ENCODE results near the gene SSR2.

The SSR2 gene

GRCh38 chr1:156001021-156001661 is 19.6 kb downstream of the SSR2 start:
- in situ Hi-C loops (cut with MboI; ENCODE audit: low sequenced_read_pairs): no loop called here

GRCh38 chr1:155999964-156000363 is 20.8 kb downstream of the SSR2 start:
- in situ Hi-C loops (cut with MboI; ENCODE audit: low sequenced_read_pairs): no loop called here

DNA sequence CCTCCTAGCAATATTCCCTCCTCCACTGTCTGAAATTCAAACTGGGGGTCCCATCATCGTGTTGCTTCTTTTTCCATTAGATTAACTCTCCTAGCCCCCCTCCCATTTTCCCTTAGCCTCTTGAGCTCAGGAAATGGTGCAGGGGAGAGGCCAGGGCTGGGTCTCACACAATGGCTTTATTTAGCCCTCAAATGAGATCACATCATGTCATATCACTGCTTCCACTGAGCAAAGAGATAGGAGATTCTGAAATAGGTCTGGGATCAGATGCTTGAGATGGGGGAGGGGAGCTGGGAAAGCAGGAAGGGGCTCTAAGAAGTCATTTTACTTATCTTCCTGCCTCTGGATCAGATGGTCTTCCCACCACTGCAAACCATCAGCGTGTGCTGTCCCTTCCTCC is 24.6 kb downstream of the SSR2 start:
- in situ Hi-C loops (cut with MboI; ENCODE audit: low sequenced_read_pairs): no loop called here

DNA sequence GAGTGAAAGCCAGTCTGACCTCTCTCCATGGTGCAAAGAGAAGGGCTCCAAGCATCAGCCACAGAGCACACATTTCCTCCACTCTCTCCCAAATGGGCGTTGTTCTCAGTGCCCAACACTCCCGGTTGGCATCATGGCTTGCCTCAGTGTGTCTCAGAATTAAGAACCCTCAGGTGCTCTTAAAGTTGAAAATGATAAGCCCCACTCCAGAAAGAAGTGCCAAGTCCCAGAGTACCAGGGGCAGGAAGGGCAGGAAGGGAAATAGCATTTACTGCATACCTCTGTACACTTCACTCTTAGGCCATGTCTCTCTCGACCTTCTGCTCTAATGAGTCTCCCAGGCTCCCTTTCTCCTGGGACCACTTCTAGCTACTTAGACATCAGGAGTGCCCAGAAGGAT is 27.2 kb downstream of the SSR2 start:
- in situ Hi-C loops (cut with MboI; ENCODE audit: low sequenced_read_pairs): no loop called here

GRCh38 chr1:155990005-155990739 is 30.6 kb downstream of the SSR2 start:
- in situ Hi-C loops (cut with MboI; ENCODE audit: low sequenced_read_pairs): no loop called here

- in situ Hi-C loops (cut with MboI; ENCODE audit: low sequenced_read_pairs): no loop called here
Measured at GRCh38 chr1:155989242-155990004, 31.3 kb downstream of the SSR2 start.

- in situ Hi-C loops (cut with MboI; ENCODE audit: low sequenced_read_pairs): loop anchor here (5.0 kb wide), 1 partner anchor 38 kb away; no protein-coding TSS in a partner anchor
Measured at GRCh38 chr1:155984903-155985645, 35.7 kb downstream of the SSR2 start.

GRCh38 chr1:155984341-155984740 is 36.4 kb downstream of the SSR2 start:
- in situ Hi-C loops (cut with MboI; ENCODE audit: low sequenced_read_pairs): loop anchor here (5.0 kb wide), 1 partner anchor 37 kb away; no protein-coding TSS in a partner anchor

- in situ Hi-C loops (cut with MboI; ENCODE audit: low sequenced_read_pairs): loop anchor here (5.0 kb wide), 1 partner anchor 36 kb away; no protein-coding TSS in a partner anchor
Measured at GRCh38 chr1:155983191-155984024, 37.3 kb downstream of the SSR2 start.

DNA sequence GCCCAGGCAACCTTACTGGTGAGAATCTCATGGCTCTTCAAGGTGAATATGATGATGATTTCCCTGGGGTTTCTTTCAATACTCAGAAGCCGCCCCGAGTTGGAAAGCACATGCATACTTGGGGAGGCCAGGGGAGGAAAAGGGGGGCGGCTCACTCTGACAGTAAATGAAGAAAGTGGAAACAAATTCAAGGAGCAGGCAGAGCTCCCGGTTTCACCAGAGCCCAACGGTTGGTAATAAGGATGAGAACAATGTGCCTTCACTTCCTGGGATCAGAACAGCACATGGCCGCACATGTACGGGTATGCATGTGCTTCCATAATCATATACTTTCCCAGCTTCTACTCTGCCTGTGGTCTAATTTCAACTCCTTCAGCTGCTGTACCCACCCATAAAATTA is 38.6 kb downstream of the SSR2 start:
- in situ Hi-C loops (cut with MboI; ENCODE audit: low sequenced_read_pairs): loop anchor here (5.0 kb wide), 1 partner anchor 35 kb away; no protein-coding TSS in a partner anchor

- in situ Hi-C loops (cut with MboI; ENCODE audit: low sequenced_read_pairs): loop anchor here (5.0 kb wide), 1 partner anchor 34 kb away; no protein-coding TSS in a partner anchor
Measured at GRCh38 chr1:155981266-155982088, 39.3 kb downstream of the SSR2 start.

DNA sequence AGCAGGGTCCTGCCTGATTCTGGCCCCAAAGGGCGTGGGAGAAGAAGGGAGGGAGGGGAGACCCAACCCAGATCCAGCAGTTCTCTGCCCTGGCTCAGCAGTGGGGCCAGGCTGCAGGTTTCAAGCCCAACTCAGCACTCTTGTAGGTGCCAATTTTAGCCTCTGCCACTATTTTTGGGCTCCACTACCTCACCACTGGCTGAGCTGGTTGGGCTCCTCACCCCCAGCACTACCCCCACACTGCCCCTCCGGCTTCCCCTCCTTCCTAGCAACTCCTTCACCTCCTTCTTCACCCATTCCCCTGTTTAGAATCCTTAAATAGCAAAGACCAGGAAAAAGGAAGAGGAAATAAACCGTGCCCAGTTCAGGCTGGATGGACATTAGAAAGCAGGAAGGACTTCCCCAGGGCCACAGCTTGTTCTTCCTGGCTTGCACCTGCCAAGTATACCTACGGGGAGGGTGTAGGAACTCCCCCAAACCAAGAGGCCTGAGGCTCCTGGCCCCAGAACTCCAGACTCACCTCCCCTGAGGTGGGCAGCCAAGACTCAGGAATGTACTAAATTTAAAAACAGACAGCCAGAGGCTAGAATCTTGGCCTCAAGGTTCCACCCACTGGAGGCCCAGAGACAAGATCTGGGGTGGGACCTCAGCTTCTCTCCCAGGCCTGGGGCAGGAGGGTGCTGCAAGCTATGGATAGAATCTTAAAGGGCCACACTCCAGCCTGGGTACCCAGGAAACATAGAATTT is 41.0 kb downstream of the SSR2 start:
- in situ Hi-C loops (cut with MboI; ENCODE audit: low sequenced_read_pairs): loop anchor here (5.0 kb wide), 1 partner anchor 32 kb away; no protein-coding TSS in a partner anchor

DNA sequence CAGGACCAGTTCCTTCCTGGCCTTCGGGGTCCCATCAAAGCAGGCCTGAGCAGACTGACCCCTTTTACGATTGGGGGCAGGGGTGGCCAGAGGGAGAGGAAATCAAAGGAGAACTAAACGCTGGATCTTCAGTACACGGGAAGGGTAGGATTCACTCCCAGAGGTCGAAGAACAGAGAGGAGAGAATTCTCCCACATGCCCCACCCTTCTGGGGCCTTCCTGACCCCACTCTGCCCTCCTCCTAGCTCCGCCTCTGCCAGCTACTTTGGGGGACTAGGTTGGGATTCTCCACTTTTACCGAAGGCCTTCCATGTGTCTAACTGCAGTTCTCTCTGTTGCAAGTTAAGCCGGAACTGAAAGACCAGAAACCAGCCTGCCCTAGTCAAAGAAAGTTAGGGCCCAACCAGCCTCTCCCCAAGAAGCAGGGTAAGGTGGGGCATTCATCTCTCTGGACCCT is 41.8 kb downstream of the SSR2 start:
- in situ Hi-C loops (cut with MboI; ENCODE audit: low sequenced_read_pairs): no loop called here

- in situ Hi-C loops (cut with MboI; ENCODE audit: low sequenced_read_pairs): no loop called here
Measured at GRCh38 chr1:155978325-155978972, 42.3 kb downstream of the SSR2 start, which contains the start of gene ARHGEF2. Gene ARHGEF2, minus strand, starts transcription at chr1:155978547. Its CDS starts 120 bp downstream, at chr1:155978427.

DNA sequence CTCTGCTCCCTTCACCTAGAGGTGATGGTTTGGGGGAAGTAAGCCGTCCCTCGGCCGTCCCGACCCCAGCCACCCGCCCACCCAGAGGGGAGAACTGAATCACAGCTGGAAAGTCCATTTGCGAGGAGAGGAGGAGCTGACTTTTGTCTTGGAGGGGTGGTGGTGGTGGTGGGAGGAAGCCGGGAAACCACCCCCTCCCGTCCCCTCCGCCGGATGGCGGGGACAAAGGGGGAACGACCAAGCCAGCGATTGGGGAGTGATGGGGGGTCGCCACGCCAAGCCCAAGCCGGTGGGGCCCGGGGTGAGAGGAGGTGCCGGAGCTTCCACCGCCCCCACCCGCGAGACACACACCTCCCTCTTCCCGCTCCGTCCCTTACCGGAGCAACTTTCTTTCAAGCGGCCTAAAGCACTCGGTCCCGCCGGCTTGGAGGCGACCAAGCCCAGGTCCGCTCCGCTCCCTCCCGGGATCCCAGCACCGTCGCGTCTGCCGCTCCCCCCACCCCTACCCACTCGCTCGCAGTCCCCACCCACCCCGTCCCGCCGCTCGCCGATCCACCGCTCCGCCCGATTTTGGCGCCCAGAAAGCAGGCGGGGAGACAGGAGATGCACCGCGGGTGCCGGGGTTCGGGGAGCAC is 42.9 kb downstream of the SSR2 start:
- in situ Hi-C loops (cut with MboI; ENCODE audit: low sequenced_read_pairs): no loop called here

DNA sequence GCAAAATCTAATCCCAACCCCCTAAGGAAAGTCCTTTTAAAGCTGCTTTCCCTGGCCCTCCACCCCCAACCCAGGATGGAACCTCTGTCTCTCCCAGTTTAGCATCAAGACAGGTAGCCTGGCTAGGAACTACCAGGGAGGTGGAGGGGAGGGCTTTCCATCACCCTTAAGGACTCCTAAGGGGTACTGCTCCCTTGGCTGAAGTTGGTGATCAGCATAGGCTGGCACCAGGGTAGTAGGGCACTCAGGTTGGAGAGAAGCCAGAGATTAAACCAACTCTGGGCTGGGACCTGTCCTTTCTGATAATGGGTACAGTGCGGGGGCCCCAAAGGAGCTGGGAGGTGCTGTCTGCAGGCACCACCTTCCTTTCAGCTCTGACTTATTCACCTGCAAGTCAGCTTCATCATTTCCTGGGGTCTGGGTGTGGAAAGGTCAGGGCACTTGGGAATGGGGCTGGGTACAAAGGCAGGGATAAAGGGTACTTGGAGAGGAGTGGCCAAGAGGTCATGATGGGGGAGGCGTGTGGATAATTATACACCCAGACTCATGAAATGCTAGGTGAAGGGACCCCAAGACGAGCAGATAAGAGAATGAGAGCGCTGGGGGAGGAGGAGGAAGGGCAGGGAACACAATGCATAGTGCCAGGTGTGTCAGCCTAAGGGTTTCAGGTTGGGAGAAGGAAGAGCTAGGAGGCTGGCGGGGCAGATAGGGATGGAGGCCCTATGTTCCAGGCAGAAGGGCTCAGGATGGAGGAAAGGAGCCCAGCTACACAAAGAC is 43.6 kb downstream of the SSR2 start:
- in situ Hi-C loops (cut with MboI; ENCODE audit: low sequenced_read_pairs): no loop called here
